ENCODE results near the gene RNASET2. TPM values are rescaled to one million over a fixed set of nuclear protein-coding genes. Genes with fewer than 3 reads are reported as not detected.

Gene RNASET2
- polyA plus RNA-seq, 1 donor (not counting 4 experiments of a cell fraction or from before 2014, with no cell fraction given), result 21.5 TPM

DNA sequence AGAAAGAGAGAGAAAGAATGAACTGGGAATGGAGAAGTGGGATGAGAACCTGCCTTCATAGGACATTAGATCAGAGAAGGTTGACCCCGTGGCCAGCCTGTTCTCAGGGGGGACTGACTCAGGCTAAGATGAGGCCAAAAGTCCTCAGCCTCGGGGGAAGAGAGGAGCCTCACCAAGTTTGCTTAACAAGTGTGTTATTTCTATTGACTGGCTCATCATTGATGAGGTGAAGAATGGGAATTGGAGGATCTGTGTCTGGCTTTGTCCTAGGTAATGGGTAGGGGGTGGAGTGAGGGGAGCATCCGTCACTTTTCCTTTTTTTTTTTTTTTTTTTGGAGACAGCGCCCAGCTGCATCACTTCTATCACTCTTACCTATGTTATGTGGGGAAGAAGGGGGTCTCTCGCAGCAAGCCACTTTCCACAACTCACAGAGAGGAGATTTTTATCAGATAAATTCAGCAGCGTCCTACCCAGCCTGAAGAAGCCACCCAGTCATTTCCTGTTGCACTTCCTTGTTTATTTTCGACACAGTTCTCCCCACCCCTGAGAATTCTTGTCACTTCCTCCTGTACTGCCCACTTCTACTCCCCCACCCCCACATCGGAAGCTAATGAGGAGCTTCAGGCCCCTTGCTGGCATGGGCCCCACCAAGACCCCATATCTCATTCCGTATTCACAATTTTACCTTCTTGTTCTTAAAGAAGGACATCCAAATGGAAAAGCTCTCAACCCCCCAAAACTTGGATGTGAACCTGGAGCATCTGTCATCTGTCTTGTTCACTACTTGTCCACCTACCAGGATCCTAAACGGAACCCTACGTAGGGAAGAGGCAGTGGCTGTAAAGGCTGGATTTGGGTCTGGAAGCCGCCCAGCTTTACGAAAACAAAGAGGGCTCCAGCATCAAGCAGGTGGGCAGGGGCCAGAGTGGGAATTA is 2.8 kb upstream of the RNASET2 start:
- dilution Hi-C loops (cut with MboI; ENCODE audit: extremely low pct_ligation_motif_present, low sequenced_read_pairs), result no loop called here
- H3K4me2 ChIP-seq (ENCODE audit: control insufficient read depth, extremely low read depth, insufficient read depth, low read depth, low read length), result no peak overlapping the region
- H3K4me1 ChIP-seq (ENCODE audit: control insufficient read depth, extremely low read depth, insufficient read depth, low read length), result peaks cover 5% of the 10 kb centered on the region
- no peaks in the 10 kb centered on the region for H3K9me3 ChIP-seq (ENCODE audit: control insufficient read depth, low read depth, low read length)
- H4K20me1 ChIP-seq (ENCODE audit: control insufficient read depth, extremely low read depth, insufficient read depth, low read length), result no peaks in the 10 kb centered on the region
- no peak overlapping the region for H3K4me3 ChIP-seq (ENCODE audit: control insufficient read depth in 2 of 3, extremely low read depth in 1 of 3, insufficient read depth in 2 of 3, low read depth in 1 of 3, low read length in 3 of 3)
- DNase-seq (ENCODE audit: low read depth, low spot score) (no peak), FAIRE-seq (no peak)
- no peak overlapping the region for H2AFZ ChIP-seq (ENCODE audit: control insufficient read depth, low read length)
- H3K9ac ChIP-seq (ENCODE audit: control insufficient read depth, extremely low read depth, insufficient read depth, low read length), result no peak overlapping the region
- no peaks in the 10 kb centered on the region for H3K9me1 ChIP-seq (ENCODE audit: control insufficient read depth, extremely low read depth, insufficient read depth, low read length)
- H3K36me3 ChIP-seq (ENCODE audit: control insufficient read depth in 2 of 2, extremely low read depth in 1 of 2, insufficient read depth in 2 of 2, low read length in 2 of 2), result no peaks in the 10 kb centered on the region
- no peaks in the 10 kb centered on the region for H3K79me2 ChIP-seq (ENCODE audit: control insufficient read depth, insufficient read depth, low read length)
- TF ChIP-seq CTCF (optimal IDR thresholded peaks at IDR 0.05 in 1 of 3, IDR thresholded peaks at IDR 0.05 in 1 of 3, conservative IDR thresholded peaks at IDR 0.05 in 1 of 3; ENCODE audit: extremely low read depth in 1 of 3, insufficient read depth in 2 of 3, low read length in 3 of 3) (no peak), EZH2 (IDR thresholded peaks at IDR 0.05; ENCODE audit: low read length) (no peak)
- no peaks in the 10 kb centered on the region for H3K27me3 ChIP-seq (ENCODE audit: control insufficient read depth, extremely low read depth, insufficient read depth, low read length)
- no peak overlapping the region for H3K27ac ChIP-seq (ENCODE audit: control insufficient read depth, insufficient read depth, low read length)

DNA sequence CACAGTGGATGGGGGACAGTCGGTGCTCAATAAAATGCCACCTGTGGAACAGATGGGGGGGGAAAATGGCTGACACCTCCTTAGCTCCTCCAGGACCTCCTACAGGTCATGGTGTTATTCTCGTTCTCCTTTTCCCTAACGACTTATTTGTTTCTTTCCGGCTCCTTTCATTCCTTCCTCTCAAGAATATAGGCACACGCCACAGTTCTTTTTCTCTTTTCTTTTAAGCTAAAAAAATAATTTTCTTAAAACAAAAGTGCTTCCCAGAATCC is 1.4 kb upstream of the RNASET2 start:
- FAIRE-seq (no peak), DNase-seq (ENCODE audit: low read depth, low spot score) (no peak)
- Histone ChIP-seq H3K4me1 (ENCODE audit: control insufficient read depth, extremely low read depth, insufficient read depth, low read length) (peaks cover 5% of the 10 kb centered on the region), H3K27ac (ENCODE audit: control insufficient read depth, insufficient read depth, low read length) (no peak overlapping the region), H2AFZ (ENCODE audit: control insufficient read depth, low read length) (no peak overlapping the region), H3K27me3 (ENCODE audit: control insufficient read depth, extremely low read depth, insufficient read depth, low read length) (no peaks in the 10 kb centered on the region), H3K4me2 (ENCODE audit: control insufficient read depth, extremely low read depth, insufficient read depth, low read depth, low read length) (no peak overlapping the region), H3K4me3 (ENCODE audit: control insufficient read depth in 2 of 3, extremely low read depth in 1 of 3, insufficient read depth in 2 of 3, low read depth in 1 of 3, low read length in 3 of 3) (no peak overlapping the region), H3K79me2 (ENCODE audit: control insufficient read depth, insufficient read depth, low read length) (no peaks in the 10 kb centered on the region), H4K20me1 (ENCODE audit: control insufficient read depth, extremely low read depth, insufficient read depth, low read length) (no peaks in the 10 kb centered on the region), H3K36me3 (ENCODE audit: control insufficient read depth in 2 of 2, extremely low read depth in 1 of 2, insufficient read depth in 2 of 2, low read length in 2 of 2) (no peaks in the 10 kb centered on the region), H3K9me1 (ENCODE audit: control insufficient read depth, extremely low read depth, insufficient read depth, low read length) (no peaks in the 10 kb centered on the region), H3K9ac (ENCODE audit: control insufficient read depth, extremely low read depth, insufficient read depth, low read length) (no peak overlapping the region), H3K9me3 (ENCODE audit: control insufficient read depth, low read depth, low read length) (no peaks in the 10 kb centered on the region)
- dilution Hi-C loops (cut with MboI; ENCODE audit: extremely low pct_ligation_motif_present, low sequenced_read_pairs), result no loop called here
- TF ChIP-seq CTCF (optimal IDR thresholded peaks at IDR 0.05 in 1 of 3, IDR thresholded peaks at IDR 0.05 in 1 of 3, conservative IDR thresholded peaks at IDR 0.05 in 1 of 3; ENCODE audit: extremely low read depth in 1 of 3, insufficient read depth in 2 of 3, low read length in 3 of 3) (no peak), EZH2 (IDR thresholded peaks at IDR 0.05; ENCODE audit: low read length) (no peak)

Measured in keratinocyte (primary cell).